Amygdala (tissue), 56 donors: ENCODE data around the gene KMT2D.

ENCODE experiments used
- DNase-seq, 56 donors: peaks; one replicate each; lab custom pipeline; 2025; lab: John Stamatoyannopoulos, UW

KMT2D gene

GRCh38 chr12:49060237-49061156 is at the start of gene KMT2D:
TSS of gene KMT2D (minus strand) at chr12:49060794. CDS start at chr12:49055324, 5,470 bp downstream.
- DNase-seq: peak; percentile 49 to 97 (median 86)

GRCh38 chr12:49109641-49110463 is 49.3 kb upstream of the KMT2D start:
- peak in 11 of 56 donors; percentile 18 to 55 (median 42) for DNase-seq

- no peak for DNase-seq
These were observed 48.4 kb upstream of the KMT2D start for GRCh38 chr12:49108958-49109404.

GRCh38 chr12:49105504-49106084 is 45.0 kb upstream of the KMT2D start:
- DNase-seq: no peak

- no peak for DNase-seq
These were observed 44.2 kb upstream of the KMT2D start for GRCh38 chr12:49104822-49105221.

DNA sequence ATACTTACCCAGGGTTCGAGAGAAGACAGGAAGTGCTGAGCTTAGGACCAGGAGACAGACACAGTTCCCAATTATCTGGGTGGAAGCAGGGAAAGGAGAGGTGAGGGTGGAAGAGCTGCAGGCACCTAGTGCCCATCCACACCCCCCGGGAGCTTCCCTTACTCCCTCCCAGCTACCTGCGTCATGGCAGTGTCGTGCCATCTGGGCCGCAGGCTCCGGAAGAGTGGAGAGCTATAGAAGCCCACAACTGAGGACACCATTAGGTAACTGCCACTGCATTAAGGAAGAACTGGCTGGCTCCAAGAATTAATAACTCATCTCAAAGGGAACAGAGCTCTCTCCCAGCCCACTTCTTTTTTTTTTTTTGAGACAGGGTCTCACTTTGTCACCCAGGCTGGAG is 39.8 kb upstream of the KMT2D start:
- DNase-seq: no peak

DNA sequence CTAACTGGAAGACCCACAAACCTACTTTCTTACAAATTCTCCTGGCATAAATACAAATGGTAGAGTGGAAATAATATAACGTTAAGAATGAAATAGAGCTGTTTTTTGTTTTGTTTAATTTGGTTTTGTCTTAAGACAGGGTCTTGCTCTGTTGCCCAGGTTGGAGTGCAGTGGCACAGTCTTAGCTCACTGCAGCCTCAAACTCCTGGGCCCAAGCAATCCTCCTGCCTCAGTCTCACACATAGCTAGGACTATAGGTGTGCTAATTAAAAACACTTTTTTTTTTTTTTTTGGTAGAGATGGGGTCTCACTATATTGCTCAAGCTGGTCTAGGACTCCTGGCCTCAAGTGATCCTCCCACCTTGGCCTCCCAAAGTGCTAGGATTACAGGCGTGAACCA is 38.1 kb upstream of the KMT2D start:
- no peak for DNase-seq

DNA sequence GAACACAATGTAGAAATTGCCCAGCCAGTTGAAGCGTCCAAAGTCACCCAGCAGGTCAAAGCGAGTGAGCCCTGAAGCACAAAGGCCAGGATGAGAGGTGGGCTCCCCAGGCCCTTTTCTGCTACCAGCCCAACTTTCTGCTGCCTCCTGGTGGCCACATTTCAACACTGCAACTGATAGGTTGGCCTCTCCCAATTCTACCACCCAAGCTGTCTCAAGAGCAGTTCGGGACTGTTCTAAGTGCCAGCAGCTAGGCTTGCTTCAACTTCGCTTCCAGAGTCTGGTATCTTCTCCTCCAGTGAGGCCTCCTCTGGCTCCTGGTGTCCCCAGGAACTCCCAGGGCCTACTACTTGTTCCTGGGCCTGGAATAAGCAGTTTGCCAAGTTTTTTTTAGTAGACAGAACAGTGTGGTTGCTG is 37.4 kb upstream of the KMT2D start:
- DNase-seq: peak in 28 of 56 donors; percentile 8 to 65 (median 22)

DNA sequence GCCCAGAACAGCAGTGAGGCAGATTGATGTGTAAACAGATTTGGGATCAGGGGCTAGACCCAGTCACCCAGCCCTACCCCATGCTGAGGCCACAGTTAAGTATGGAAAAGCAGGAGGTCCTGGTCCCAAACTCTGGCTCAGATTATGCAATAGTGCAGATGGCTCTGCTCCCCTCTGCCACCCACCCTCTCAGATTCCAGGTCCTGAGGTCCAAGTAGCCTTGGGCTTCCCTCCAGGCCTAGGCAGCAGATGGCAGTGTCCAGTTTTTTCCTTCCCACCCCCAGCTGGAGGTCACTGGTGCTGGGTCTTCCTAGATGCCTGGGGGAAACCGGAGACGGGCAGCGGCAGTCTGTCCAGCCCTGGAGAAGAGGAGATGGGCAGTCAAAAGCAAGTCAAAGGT is 36.8 kb upstream of the KMT2D start:
- DNase-seq: no peak

GRCh38 chr12:49094975-49095365 is 34.4 kb upstream of the KMT2D start:
- DNase-seq: no peak

GRCh38 chr12:49094160-49094974 is 33.8 kb upstream of the KMT2D start, which contains the start of gene DHH:
TSS of gene DHH (minus strand) at chr12:49094801. CDS start at chr12:49094512, 289 bp downstream.
- DNase-seq: peak in 10 of 56 donors; percentile 6 to 76 (median 20)

- no peak for DNase-seq
These were observed 33.2 kb upstream of the KMT2D start for GRCh38 chr12:49093792-49094159.

GRCh38 chr12:49092816-49093406 is 32.3 kb upstream of the KMT2D start:
- no peak for DNase-seq

DNA sequence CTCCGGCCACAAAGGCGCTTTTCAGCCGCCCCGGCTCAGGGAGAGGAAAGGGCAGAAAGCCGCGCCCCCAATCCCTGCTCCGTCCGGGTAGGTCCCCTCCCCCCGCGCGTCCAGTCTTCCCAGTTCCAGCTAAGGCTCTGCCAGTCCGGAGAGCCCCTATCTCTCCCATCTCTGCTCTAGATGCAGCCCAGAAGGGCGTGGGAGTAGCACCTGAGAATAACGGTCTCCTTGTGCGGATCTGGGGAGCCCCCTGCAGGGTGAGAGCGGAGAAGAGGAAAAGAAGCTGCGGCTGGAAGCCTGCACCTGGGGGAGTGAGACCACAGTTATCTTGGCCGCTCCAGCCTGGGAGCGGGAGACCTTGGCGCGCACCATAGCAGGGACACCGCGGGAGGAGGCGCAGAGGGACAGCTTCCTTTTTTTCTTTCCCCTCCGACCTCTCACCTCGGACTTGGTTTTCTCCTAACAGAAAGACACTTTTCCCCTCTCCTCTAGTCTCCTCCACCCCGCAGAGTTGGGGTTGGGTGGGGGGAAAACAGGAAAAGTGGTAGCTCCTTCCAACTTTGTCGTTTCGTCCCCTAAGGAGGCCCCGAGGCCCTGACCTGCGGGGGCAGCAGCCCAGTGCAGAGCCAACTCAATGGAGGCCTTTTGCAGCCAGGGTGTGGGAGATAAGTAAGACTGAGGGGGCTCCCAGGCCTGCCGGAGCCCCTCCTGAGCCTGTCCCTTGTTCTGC is 31.7 kb upstream of the KMT2D start:
- peak in 26 of 56 donors; percentile 25 to 73 (median 46) for DNase-seq

DNA sequence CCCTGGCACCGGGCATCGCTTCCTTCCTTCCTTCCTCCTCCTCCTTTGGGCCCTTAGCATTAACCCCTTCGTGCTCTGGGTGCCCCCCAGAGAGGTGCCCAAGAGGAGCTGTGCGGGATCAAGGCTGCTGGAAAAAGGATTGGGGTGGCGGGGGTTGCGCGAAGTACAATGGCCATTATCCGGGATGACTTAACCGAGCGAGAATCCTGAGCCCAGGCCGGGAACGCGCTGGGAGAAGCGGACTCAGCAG is 31.2 kb upstream of the KMT2D start:
- peak in 2 of 56 donors; percentile 41 to 58 for DNase-seq

DNA sequence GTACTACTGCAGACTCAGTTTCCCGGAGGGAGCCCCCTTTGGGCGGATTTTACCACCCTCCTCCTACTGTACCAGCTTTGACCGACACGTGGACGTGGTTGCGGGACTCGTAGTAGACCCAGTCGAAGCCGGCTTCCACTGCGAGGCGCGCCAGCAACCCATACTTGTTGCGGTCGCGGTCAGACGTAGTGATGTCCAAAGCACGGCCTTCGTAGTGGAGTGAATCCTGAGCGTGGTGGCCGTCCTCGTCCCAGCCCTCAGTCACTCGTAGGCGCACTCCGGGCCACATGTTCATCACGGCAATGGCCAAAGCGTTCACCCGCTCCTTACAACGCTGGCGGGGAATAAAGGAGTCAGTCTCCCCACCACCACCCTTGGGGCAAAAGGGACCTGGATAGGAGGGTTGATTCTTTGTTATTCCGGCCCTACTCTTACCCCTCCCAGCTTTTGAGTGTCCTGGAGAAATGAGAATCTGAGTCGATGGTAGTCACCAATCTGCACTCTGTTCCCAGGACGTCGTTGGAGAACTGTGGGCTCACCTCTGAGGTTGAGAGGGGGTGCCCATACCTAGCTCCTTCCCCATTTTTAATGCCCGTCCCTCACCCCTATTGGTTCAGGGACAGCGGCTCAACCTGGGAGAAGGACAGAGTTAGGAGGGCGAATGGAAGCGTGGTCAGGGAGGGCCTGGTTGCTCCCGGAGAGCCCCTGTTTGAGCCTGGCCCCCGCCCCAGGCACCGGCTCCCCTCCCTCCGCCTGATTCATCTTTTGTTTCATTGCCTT is 30.7 kb upstream of the KMT2D start:
- no peak for DNase-seq

DNA sequence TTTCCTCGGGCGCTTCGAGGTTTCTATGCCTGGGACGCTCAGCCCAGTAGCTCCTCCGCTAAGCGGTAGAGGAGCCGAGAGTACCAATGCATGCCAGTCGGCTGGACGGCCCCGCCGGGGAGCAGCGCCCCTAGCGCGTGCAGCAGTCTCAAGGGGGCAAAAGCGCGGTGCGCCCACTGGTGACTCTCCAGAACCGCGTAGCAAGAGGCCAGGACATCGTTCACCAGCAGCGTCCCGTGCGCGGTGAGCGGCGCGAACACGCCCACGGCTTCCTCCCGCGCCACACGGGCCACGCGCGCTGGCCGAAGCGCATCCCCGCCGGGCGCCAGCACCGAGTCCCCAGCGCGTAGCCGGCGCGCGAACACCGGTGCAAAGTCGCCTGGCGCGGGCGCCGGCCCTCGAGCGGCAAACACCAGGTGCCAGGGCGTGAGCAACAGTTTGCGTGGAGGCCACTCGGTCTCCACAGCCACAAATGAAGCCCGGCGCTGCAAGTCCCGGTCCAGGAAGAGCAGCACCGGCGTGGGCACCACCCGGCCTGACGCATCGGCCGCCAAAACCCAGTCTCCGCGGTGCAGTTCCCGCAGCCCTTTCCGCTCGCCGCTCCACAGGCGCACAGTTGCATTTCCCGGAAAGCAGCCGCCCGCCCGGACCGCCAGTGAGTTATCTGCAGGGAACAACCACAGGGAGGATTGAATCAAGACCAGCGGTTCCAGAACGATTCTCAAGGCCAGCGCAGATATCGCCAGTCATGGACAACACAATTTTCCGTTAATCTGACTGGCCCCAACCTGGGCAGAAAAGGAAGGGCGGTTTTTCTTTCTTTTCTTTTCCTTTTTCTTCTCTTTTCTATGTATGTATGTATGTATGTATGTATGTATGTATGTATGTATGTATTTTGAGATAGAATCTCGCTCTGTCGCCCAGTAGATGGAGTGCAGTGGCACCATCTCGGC is 29.5 kb upstream of the KMT2D start:
- peak in 19 of 56 donors; percentile 11 to 49 (median 22) for DNase-seq
